GM12878 (cell line): ENCODE results near the gene CFL2. TPM values are rescaled to one million over a fixed set of nuclear protein-coding genes. Genes with fewer than 3 reads are reported as not detected.
A peak's percentile ranks its signal among the peaks of the same experiment; 100 is the strongest.

ENCODE experiments used
- ATAC-seq: fragments of 200-7000 bp; cut with Tn5 transposase; 3 replicates; pipeline ENCODE4 v1.9.1; 2020; ENCODE audit warnings: mild to moderate bottlenecking, moderate library complexity
- Bru-seq: library from RNA; stranded (reverse); fragments of 400-500 nt; gene quantifications from one replicate; lab custom pipeline; 2021; lab: Mats Ljungman, UMichigan
- BruChase-seq, 2 experiments: library from RNA; stranded (reverse); fragments of 400-500 nt; gene quantifications; one replicate each; lab custom pipeline; 2021; lab: Mats Ljungman, UMichigan
- BruUV-seq: library from RNA; stranded (reverse); fragments of 400-500 nt; replicated peaks from 2 replicates; lab custom pipeline; 2021; lab: Mats Ljungman, UMichigan
- CTCF ChIA-PET: fragments of 300-600 bp; sonication (Branson Sonifier 250); formaldehyde crosslinking; extraction: SDS; loops from one replicate; lab custom pipeline; 2021; ENCODE audit warnings: inconsistent platforms; lab: Yijun Ruan, JAX
- POLR2A ChIA-PET: fragments of 350-600 bp; formaldehyde crosslinking; extraction: SDS; loops from one replicate; lab custom pipeline; 2021; ENCODE audit warnings: inconsistent platforms; lab: Charles Lee
- RAD21 ChIA-PET: fragments of 300-600 bp; sonication (Branson Sonifier 250); formaldehyde crosslinking; loops from one replicate; lab custom pipeline; 2023; ENCODE audit warnings: antibody characterized with exemption; ENCODE audit not compliant: unreplicated experiment; lab: Charles Lee
- SMC1A ChIA-PET: fragments of 300-600 bp; sonication (Branson Sonifier 250); formaldehyde crosslinking; loops from one replicate; lab custom pipeline; 2023; ENCODE audit not compliant: unreplicated experiment, uncharacterized antibody; lab: Charles Lee
- DNase-seq: peaks from one replicate; pipeline ENCODE4 v3.0.0-alpha.2; 2011; ENCODE audit warnings: low read depth, low spot score
- FAIRE-seq: peaks from 3 replicates; lab custom pipeline; 2011; peaks lifted over from hg19 to GRCh38; lab: Jason Lieb, UNC
- H2AFZ ChIP-seq: 2 replicates; pipeline ENCODE4 v1.6.0; 2011; ENCODE audit warnings: low read depth, low read length, control low read depth; ENCODE audit not compliant: control insufficient read depth
- H3K27ac ChIP-seq: 2 replicates; pipeline ENCODE4 v1.5.1; 2011; ENCODE audit warnings: control low read depth; ENCODE audit not compliant: control insufficient read depth, insufficient read depth
- H3K27me3 ChIP-seq, 2 experiments: replicated peaks in 1 of 2; 2 replicates each; pipeline versions ENCODE4 v1.6.0 to v1.6.1; 2011; ENCODE audit warnings: low read length in 1 of 2; ENCODE audit not compliant: control insufficient read depth in 2 of 2, insufficient read depth in 2 of 2
- H3K36me3 ChIP-seq, 2 experiments: 2 replicates each; pipeline ENCODE4 v1.5.1; 2011; ENCODE audit warnings: low read length in 1 of 2; ENCODE audit not compliant: control insufficient read depth in 2 of 2, insufficient read depth in 2 of 2
- H3K4me1 ChIP-seq: 2 replicates; pipeline ENCODE4 v1.6.1; 2011; ENCODE audit warnings: mild to moderate bottlenecking, low read length, moderate library complexity, mixed read lengths; ENCODE audit not compliant: control insufficient read depth, insufficient read depth
- H3K4me2 ChIP-seq: 2 replicates; pipeline ENCODE4 v1.6.0; 2011; ENCODE audit warnings: control low read depth; ENCODE audit not compliant: control insufficient read depth, insufficient read depth
- H3K4me3 ChIP-seq: fragments of 200-600 bp; sonication (generic); 2 replicates; pipeline ENCODE4 v1.5.1; 2016
- H3K79me2 ChIP-seq: 2 replicates; pipeline ENCODE4 v1.6.0; 2011; ENCODE audit warnings: low read length; ENCODE audit not compliant: control insufficient read depth, insufficient read depth
- H3K9ac ChIP-seq: 2 replicates; pipeline ENCODE4 v1.8.0; 2011; ENCODE audit warnings: low read length, control low read depth, mixed read lengths; ENCODE audit not compliant: control insufficient read depth, insufficient read depth
- H3K9me3 ChIP-seq: replicated peaks from 3 replicates; pipeline ENCODE4 v1.5.1; 2011; ENCODE audit warnings: mild to moderate bottlenecking, low read length; ENCODE audit not compliant: control insufficient read depth, insufficient read depth
- H4K20me1 ChIP-seq: 2 replicates; pipeline ENCODE4 v1.6.0; 2011; ENCODE audit not compliant: control insufficient read depth, insufficient read depth
- CEBPB ChIP-seq, 2 experiments: fragments of 150-350 bp in 1 of 2; IDR thresholded peaks; 2 replicates each; pipeline ENCODE4 v1.6.1; 2012 to 2014; ENCODE audit warnings: low read depth in 2 of 2, low read length in 2 of 2, borderline replicate concordance in 1 of 2, inconsistent platforms in 1 of 2
- CHD2 ChIP-seq: IDR thresholded peaks from 2 replicates; pipeline ENCODE4 v1.6.1; 2011; ENCODE audit warnings: low read depth, low read length, improper control_type of control experiment, borderline replicate concordance
- EP300 ChIP-seq, 2 experiments: fragments of 150-350 bp in 1 of 2; IDR thresholded peaks; 2 replicates each; pipeline ENCODE4 v1.6.1; 2011 to 2012; ENCODE audit warnings: low read depth in 2 of 2, low read length in 2 of 2, borderline replicate concordance in 1 of 2, improper control_type of control experiment in 1 of 2, inconsistent platforms in 1 of 2; ENCODE audit not compliant: control insufficient read depth in 1 of 2
- ESRRA ChIP-seq: IDR thresholded peaks from 2 replicates; pipeline ENCODE4 v1.6.1; 2012; ENCODE audit warnings: mild to moderate bottlenecking, low read length, improper control_type of control experiment
- EZH2 ChIP-seq: IDR thresholded peaks from 2 replicates; pipeline ENCODE4 v1.6.1; 2012; ENCODE audit warnings: low read depth, mild to moderate bottlenecking, control low read depth, inconsistent platforms, low read length, borderline replicate concordance; ENCODE audit not compliant: control insufficient read depth
- FOS ChIP-seq: IDR thresholded peaks from 3 replicates; pipeline ENCODE4 v1.6.1; 2011; ENCODE audit warnings: borderline replicate concordance; ENCODE audit not compliant: insufficient read length; ENCODE audit errors: extremely low read depth
- IKZF1 ChIP-seq: fragments of 450-650 bp; conservative IDR thresholded peaks from 2 replicates; pipeline ENCODE4 v1.6.1; 2017; ENCODE audit warnings: antibody characterized with exemption, mild to moderate bottlenecking
- POLR2AphosphoS5 ChIP-seq: IDR thresholded peaks from 2 replicates; pipeline ENCODE4 v1.6.1; 2011; ENCODE audit warnings: mild to moderate bottlenecking, low read length, inconsistent platforms
- SREBF2 ChIP-seq: IDR thresholded peaks from 2 replicates; pipeline ENCODE4 v1.6.1; 2012; ENCODE audit warnings: mild to moderate bottlenecking, low read length
- TBL1XR1 ChIP-seq: IDR thresholded peaks from 2 replicates; pipeline ENCODE4 v1.6.1; 2012; ENCODE audit warnings: low read depth, low read length, improper control_type of control experiment
- ZBED1 ChIP-seq: IDR thresholded peaks from 2 replicates; pipeline ENCODE4 v1.6.1; 2016; ENCODE audit warnings: borderline replicate concordance
- ZNF384 ChIP-seq: IDR thresholded peaks from 2 replicates; pipeline ENCODE4 v1.6.1; 2012; ENCODE audit warnings: low read depth, mild to moderate bottlenecking, low read length, improper control_type of control experiment, borderline replicate concordance
- ZNF622 ChIP-seq: fragments of 450-650 bp; IDR thresholded peaks from 2 replicates; pipeline ENCODE4 v1.6.1; 2017; ENCODE audit warnings: mild to moderate bottlenecking, inconsistent platforms
- WGBS: methylation state at CpG from one replicate; pipeline ENCODE4 v1.1.6; 2016; ENCODE audit warnings: low lambda C conversion rate; ENCODE audit not compliant: insufficient replicate concordance, insufficient coverage; ENCODE audit errors: missing lambda C conversion rate; 5-methylcytosine and 5-hydroxymethylcytosine counted together
- in situ Hi-C: fragments of 300-500 bp; cut with MboI; formaldehyde crosslinking; loops from 9 replicates; pipeline ENCODE4 v1.14.3; 2018; ENCODE audit warnings: mixed read lengths
- intact Hi-C: fragments of 100-400 bp; cut with micrococcal nuclease; formaldehyde crosslinking; loops from one replicate; pipeline ENCODE4 v1.14.2; 2022; ENCODE audit not compliant: unreplicated experiment
- long read RNA-seq, 2 experiments: library from polyadenylated mRNA; unstranded; transcript quantifications; one replicate each; pipeline ENCODE4 v2.0.0, GENCODE V29; 2019 to 2020
- polyA minus RNA-seq, 3 experiments: library from RNA; depleted of rRNA, polyadenylated mRNA; stranded (reverse); fragments of >200 nt; gene quantifications; 2 replicates each; pipeline ENCODE4 v1.2.3, GENCODE V29; 2011
- polyA plus RNA-seq, 11 experiments: library from polyadenylated mRNA; depleted of rRNA in 4 of 11; unstranded in 6 of 11; stranded (reverse) in 5 of 11; fragments of >200 nt; fragmentation: Nextera tagmentation in 4 of 11; fragmentation: Illumina TruSeq in 1 of 11; extraction: Ambion mirVana in 4 of 11; extraction: Trizol in 1 of 11; gene quantifications; 1 replicate in 1 of 11; 2 replicates in 10 of 11; pipeline versions ENCODE4 v1.2.1 to v1.2.3, GENCODE V29; 2011 to 2016; ENCODE audit warnings: inconsistent platforms in 2 of 11, missing spikeins in 2 of 11, low read depth in 1 of 11
- total RNA-seq, 4 experiments: library from RNA; depleted of rRNA in 3 of 4; stranded (reverse); fragments of >200 nt in 3 of 4; fragmentation: Illumina TruSeq in 1 of 4; extraction: Trizol in 1 of 4; gene quantifications; 2 replicates each; pipeline versions ENCODE4 v1.2.1 to v1.2.3, GENCODE V29; 2013 to 2021
- TF ChIP-seq, protein P1 (sequence below): fragments of 450-650 bp; IDR thresholded peaks from 2 replicates; pipeline ENCODE4 v1.6.1; 2017; ENCODE audit warnings: low read depth, mild to moderate bottlenecking, moderate library complexity

CFL2 gene
- total RNA-seq (2013; cell fraction: nucleolus; rRNA removed), result 23.0 and 26.3 TPM in 2 replicates
- 4.7 and 5.6 TPM in 2 replicates for total RNA-seq (2014; rRNA removed)
- total RNA-seq (2014; rRNA removed; fragmentation: Illumina TruSeq; extraction: Trizol), result 5.1 and 5.3 TPM in 2 replicates
- total RNA-seq (2021), result 8.1 and 10.4 TPM in 2 replicates
- polyA plus RNA-seq (2011; ENCODE audit: low read depth), result 3.0 TPM
- polyA plus RNA-seq (2011; rRNA removed), result 8.9 and 15.0 TPM in 2 replicates
- polyA plus RNA-seq (2011; cell fraction: cytosol; rRNA removed), result 2.3 and 3.5 TPM in 2 replicates
- polyA plus RNA-seq (2011; cell fraction: nucleus; rRNA removed), result 9.5 and 9.9 TPM in 2 replicates
- polyA plus RNA-seq (2012), result 6.4 and 9.4 TPM in 2 replicates
- 13.2 and 13.6 TPM in 2 replicates for polyA plus RNA-seq (2014; fragmentation: Illumina TruSeq; extraction: Trizol)
- 1 to 10 TPM; 6.8 to 7.6 TPM for polyA plus RNA-seq (2014; fragmentation: Nextera tagmentation; extraction: Ambion mirVana)
- 8.0 and 10.2 TPM in 2 replicates for polyA plus RNA-seq (2014; rRNA removed)
- polyA plus RNA-seq (2016; fragmentation: Nextera tagmentation; extraction: Ambion mirVana), result 10 to 100 TPM; 12.3 to 13.4 TPM
- 10.9 and 14.3 TPM in 2 replicates for polyA minus RNA-seq (2011; rRNA and poly(A)+ RNA removed)
- 3.1 and 3.6 TPM in 2 replicates for polyA minus RNA-seq (2011; cell fraction: cytosol; rRNA and poly(A)+ RNA removed)
- 6.5 and 7.5 TPM in 2 replicates for polyA minus RNA-seq (2011; cell fraction: nucleus; rRNA and poly(A)+ RNA removed)
- Bru-seq, nascent RNA, result percentile 93 among the genes with signal in this experiment
- percentile 68 among the genes with signal in this experiment for BruChase-seq, experiment 1, labeled RNA remaining after a 6-hour chase
- percentile 80 among the genes with signal in this experiment for BruChase-seq, experiment 2, labeled RNA remaining after a 2-hour chase
- long read RNA-seq, experiment 1, full-length matches to known transcripts, result 4 of 4 reads
- long read RNA-seq, experiment 1, partial matches to known transcripts, result 0 of 4 reads
- long read RNA-seq, experiment 1, other reads (novel, unspliced or antisense), result 0 of 4 reads
- long read RNA-seq, experiment 2, full-length matches to known transcripts, result 17 of 20 reads
- long read RNA-seq, experiment 2, partial matches to known transcripts, result 2 of 20 reads
- long read RNA-seq, experiment 2, other reads (novel, unspliced or antisense), result 1 of 20 reads

DNA sequence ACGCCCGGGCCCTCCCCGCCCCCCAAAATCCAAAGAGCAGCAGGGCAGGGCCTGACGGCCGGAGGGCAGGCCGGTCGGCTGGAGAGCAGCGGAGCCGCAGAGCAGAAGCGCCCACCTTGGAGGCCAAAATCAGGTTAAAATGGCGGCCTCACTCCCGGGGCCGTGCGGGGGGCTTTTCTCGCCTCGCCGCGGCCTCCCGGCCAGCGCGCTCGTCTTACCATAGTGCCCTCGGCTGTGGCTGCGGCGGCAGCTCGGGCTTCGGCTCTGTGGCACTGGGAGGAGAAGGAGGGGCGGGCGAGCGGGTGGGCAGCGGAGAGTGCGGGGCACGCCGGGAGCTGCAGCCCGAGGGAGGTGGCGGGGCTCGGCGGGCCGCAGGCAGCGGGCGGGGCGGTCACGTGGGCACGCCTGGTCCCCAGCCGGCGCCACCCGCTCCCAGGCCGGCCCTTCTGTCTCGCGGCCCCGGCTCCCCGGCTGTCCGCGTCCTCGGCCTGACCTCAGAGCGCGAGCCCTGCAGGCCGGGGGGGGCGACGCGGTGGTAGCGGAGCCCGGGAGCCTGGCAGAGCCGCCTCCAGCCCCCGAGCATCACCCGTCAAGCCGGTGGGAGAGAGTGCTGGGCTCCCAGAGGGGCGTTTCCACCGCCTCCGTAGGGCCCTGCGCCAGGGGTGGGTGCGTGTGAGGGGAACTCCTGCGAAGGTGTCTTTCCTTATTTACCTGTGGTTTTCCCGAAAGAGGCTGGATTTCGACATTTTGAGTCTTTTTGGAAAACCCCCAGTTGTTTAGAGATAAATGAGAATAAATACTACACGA is at the start of gene CFL2:
CFL2 (minus strand) TSS at position 274 of the 807 bp plus-strand sequence; CDS start at position 221, 53 bp downstream.
- Histone ChIP-seq H3K4me2 (peak within 1 kb of the TSS; percentile 61), H3K27me3 (no peaks in the 10 kb centered on the region), H3K4me3 (peak within 1 kb of the TSS; percentile 88), H3K27ac (peak within 1 kb of the TSS; percentile 85), H3K9me3 (no peaks in the 10 kb centered on the region), H3K36me3 (peaks cover 0 to 2% of the 10 kb centered on the region in 2 experiments; a peak in 1 of 4 replicates), H3K4me1 (peaks cover 16% of the 10 kb centered on the region), H3K9ac (peak within 1 kb of the TSS; percentile 90), H2AFZ (peak within 1 kb of the TSS; percentile 75), H4K20me1 (no peaks in the 10 kb centered on the region), H3K79me2 (peaks cover 40% of the 10 kb centered on the region)
- no TSS peak for BruUV-seq
- FAIRE-seq (no peak), DNase-seq (no peak), ATAC-seq (peak; percentile 95)
- RAD21 ChIA-PET, result interaction anchor here (0.8 kb wide), 1 partner anchor 331 kb away, joined by 3 read pairs; the partner anchor contains the start of gene FAM177A1
- WGBS, result 1% methylated on average over 53 of the region's 76 CpGs
- CTCF ChIA-PET, result interaction anchor here (6.7 to 7.1 kb wide), 2 partner anchors 9 to 41 kb away, joined by 52 to 78 read pairs; no protein-coding TSS in a partner anchor
- intact Hi-C loops (no loop called here), in situ Hi-C loops (no loop called here)
- SMC1A ChIA-PET, result interaction anchor here (0.9 to 7.8 kb wide), 4 partner anchors 8 to 102 kb away, joined by 3 to 43 read pairs (median 6); no protein-coding TSS in a partner anchor
- POLR2A ChIA-PET, result interaction anchor here (1.0 to 1.1 kb wide), 2 partner anchors 9 to 15 kb away, joined by 3 to 4 read pairs; no protein-coding TSS in a partner anchor
- TF ChIP-seq FOS, result no peak
- TF ChIP-seq IKZF1, result peak; percentile 85
- no peak for TF ChIP-seq ZNF384
- TF ChIP-seq ESRRA, result no peak
- no peak for TF ChIP-seq ZBED1
- no peak for TF ChIP-seq ZNF622
- TF ChIP-seq CHD2, result no peak
- no peak for TF ChIP-seq TBL1XR1
- TF ChIP-seq SREBF2, result no peak
- no peak for TF ChIP-seq EP300 (IDR thresholded peaks at IDR 0.05; ENCODE audit: borderline replicate concordance in 1 of 2, control insufficient read depth in 1 of 2, low read depth in 2 of 2, low read length in 2 of 2)
- TF ChIP-seq POLR2AphosphoS5, result peak; percentile 63; the same call in 1 of the 2 replicates
- TF ChIP-seq, protein P1, sequence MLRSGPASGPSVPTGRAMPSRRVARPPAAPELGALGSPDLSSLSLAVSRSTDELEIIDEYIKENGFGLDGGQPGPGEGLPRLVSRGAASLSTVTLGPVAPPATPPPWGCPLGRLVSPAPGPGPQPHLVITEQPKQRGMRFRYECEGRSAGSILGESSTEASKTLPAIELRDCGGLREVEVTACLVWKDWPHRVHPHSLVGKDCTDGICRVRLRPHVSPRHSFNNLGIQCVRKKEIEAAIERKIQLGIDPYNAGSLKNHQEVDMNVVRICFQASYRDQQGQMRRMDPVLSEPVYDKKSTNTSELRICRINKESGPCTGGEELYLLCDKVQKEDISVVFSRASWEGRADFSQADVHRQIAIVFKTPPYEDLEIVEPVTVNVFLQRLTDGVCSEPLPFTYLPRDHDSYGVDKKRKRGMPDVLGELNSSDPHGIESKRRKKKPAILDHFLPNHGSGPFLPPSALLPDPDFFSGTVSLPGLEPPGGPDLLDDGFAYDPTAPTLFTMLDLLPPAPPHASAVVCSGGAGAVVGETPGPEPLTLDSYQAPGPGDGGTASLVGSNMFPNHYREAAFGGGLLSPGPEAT, result peak; percentile 68
- TF ChIP-seq CEBPB (IDR thresholded peaks at IDR 0.05; ENCODE audit: borderline replicate concordance in 1 of 2, low read depth in 2 of 2, low read length in 2 of 2), result no peak
- no peak for TF ChIP-seq EZH2
